Measurements from ENCODE around the gene KCMF1.

GRCh38 chr2:84966731-84967130, 4.2 kb upstream of the KCMF1 start:
- TF ChIP-seq CTCF (IDR thresholded peaks at IDR 0.05; ENCODE audit: low read depth, low read length, poor library complexity, severe bottlenecking) (no peak), EZH2phosphoT487 (IDR thresholded peaks at IDR 0.05; ENCODE audit: borderline replicate concordance, low read length) (no peak)
